Muscle of back (tissue), 11 donors: ENCODE measurements around the gene AMBP. TPM values are rescaled to one million over a fixed set of nuclear protein-coding genes. Genes with fewer than 3 reads are reported as not detected.
A peak's percentile ranks its signal among the peaks of the same experiment; 100 is the strongest.
"Not testable (repeated sequence)": the region's sequence is repeated elsewhere in the genome, so short reads cannot be mapped to it uniquely, and the experiment has no call there.

Source experiments
- DNase-seq, 3 donors: peaks; one replicate each; pipeline versions ENCODE4 v3.0.0 to v3.0.0-alpha.2; 2013
- polyA plus RNA-seq, 10 donors: library from polyadenylated mRNA; unstranded; fragments of 120-200 nt; gene quantifications; one replicate each; pipeline ENCODE4 v1.2.1, GENCODE V29; 2013; ENCODE audit not compliant: insufficient read length in 10 of 10

Gene AMBP
- polyA plus RNA-seq, 10 donors: 0.15 to 2.4 (median 0.68) TPM; not detected in 7

DNA sequence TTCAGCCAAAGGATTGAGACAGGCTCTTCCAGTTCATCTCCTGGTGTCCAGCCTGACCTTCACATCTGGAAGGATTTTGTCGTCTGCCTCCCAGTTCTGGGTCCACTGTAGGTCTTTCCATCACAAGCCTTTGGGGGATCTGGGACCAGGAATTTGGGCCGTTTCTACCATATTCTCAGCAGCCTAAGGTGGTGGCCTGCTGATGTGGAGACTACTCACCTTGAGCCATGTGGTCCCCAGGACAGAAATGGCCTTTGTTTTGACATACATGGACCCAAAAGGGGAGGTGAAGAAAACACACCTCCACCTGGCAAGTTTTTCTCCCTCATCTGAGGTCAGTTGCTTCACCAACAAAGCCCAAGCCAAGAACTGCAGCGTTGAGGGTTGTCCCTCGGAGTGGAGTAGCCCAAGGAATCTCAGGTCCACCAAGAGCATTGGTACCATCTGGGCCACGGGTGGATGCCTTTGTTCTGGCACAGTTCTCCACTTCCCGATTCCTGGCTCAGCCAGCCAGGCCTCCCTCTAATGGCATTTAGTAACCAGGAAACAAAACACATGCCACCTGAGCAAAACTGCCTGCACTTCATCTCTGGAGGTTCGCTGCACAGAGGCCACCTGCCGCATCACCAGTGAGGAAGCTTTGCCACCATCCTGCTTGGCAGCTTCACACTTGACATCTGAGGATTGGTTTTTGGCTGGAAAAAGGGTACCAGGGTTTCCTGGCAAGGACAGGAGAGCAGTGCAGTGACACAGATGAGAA, 24.7 kb downstream of the AMBP start:
- DNase-seq: no peak

- no peak for DNase-seq
Measured at GRCh38 chr9:114051706-114052105, 26.4 kb downstream of the AMBP start.

- DNase-seq: no peak
Measured at GRCh38 chr9:114051281-114051680, 26.8 kb downstream of the AMBP start.

DNA sequence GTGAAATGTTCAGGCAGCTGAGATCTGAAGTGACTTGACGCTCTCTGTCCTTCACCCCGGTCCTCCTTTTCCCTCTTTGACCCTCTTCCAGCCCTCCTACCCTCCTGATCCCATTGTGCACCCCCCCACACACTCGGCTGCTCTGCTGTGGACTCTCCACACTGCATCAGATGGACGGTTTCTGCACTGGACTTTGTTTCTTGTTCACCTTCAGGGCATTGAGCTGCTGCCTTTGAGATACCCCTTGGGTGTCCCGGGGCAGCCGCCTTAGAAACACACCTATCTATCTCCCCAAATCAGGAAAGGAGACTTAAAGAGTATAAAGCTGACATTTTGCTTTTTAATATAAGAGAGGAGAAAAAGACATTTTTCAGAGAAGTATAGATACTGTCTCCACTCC, 27.5 kb downstream of the AMBP start:
- DNase-seq: no peak

DNA sequence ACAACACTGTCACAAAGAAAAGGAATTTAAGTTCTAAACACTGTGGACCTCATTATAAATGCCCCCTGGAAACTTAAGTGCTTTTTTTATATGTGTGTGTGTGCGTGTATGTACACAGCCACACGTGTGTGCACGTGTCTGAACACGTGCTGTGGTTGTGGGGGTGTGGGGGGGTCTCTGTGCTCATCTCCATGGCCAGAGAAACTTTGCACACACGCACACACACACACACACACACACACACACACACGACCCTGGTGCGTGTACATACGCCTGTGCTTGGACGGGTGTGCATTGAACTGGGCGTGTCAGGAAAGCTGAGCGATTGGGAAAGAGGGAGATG, 27.9 kb downstream of the AMBP start:
- no peak for DNase-seq

- no peak for DNase-seq
Measured at GRCh38 chr9:114049441-114050225, 28.5 kb downstream of the AMBP start.

DNA sequence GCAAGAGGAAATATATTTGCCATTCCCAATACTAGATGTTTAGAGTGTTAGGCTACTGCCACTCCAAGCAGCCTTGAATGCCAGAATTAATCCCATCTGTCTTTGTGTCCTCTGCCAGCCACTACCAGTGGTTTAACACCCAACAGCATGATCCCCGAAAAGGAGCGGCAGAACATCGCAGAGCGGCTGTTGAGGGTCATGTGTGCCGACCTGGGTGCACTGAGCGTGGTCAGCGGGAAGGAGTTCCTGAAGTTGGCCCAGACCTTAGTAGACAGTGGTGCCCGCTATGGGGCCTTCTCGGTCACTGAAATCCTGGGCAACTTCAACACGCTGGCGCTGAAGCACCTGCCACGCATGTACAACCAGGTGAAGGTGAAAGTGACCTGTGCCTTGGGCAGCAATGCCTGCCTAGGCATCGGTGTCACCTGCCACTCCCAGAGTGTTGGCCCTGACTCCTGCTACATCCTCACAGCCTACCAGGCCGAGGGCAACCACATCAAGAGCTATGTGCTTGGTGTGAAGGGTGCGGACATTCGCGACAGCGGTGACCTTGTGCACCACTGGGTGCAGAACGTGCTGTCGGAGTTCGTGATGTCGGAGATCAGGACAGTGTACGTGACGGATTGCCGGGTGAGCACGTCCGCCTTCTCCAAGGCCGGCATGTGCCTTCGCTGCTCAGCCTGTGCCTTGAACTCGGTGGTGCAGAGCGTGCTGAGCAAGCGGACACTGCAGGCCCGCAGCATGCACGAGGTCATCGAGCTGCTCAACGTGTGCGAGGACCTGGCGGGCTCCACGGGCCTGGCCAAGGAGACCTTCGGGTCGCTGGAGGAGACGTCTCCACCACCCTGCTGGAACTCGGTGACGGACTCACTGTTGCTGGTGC, 29.3 kb downstream of the AMBP start:
- DNase-seq: no peak

DNA sequence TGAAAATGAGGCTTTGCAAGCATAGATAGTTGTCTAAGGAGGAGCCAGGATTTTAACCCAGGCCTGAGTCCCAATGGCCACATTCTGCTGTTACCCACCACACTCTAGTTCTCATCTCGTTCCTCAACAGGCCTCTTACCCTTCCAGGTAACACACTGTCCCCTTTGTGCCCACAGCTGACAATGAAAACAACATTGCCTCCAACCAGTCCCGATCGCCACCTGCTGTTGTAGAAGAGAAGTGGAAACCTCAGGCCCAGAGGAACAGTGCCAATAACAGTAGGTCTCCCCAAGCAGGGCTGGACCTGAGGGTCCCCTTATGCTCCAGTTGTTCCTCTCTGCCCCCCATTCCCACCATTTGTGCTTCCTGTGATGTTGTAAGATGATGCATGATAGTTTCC, 30.4 kb downstream of the AMBP start:
- no peak for DNase-seq

GRCh38 chr9:114046875-114047274, 31.2 kb downstream of the AMBP start:
- no peak for DNase-seq

DNA sequence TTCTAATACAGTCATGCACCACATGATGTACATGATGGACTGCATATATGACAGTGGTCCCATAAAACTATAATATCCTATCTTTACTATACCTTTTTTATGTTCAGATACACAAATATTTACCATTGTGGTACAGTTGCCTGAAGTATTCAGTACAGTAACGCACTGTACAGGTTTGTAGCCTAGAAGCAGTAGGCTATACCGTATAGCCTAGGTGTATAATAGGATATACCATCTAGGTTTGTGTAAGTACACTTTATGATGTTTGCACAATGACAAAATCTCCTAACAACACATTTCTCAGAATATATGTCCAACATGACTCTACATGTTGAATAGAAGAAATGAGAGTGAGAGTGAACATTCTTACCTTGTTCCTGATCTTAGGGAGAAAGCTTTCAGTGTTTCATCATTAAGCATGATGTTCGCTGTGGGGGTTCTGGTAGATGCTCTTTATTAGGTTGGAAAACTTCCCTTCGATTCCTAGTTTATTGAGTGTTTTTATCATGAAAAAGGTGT, 31.8 kb downstream of the AMBP start:
- DNase-seq: no peak

DNA sequence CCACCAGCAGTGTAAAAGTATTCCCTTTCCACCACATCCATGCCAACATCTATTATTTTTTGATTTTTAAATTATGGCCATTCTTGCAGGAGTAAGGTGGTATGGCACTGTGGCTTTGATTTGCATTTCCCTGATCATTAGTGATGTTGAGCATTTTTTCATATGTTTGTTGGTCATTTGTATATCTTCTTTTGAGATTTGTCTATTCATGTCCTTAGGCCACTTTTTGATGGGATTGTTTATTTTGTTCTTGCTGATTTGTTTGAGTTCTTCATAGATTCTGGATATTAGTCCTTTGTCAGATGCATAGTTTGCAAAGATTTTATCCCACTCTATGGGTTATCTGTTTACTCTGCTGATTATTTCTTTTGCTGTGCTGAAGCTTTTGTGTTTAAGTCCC, 34.4 kb downstream of the AMBP start:
- DNase-seq: not testable (repeated sequence)

- DNase-seq: no peak
Measured at GRCh38 chr9:114039484-114039883, 38.6 kb downstream of the AMBP start.

DNA sequence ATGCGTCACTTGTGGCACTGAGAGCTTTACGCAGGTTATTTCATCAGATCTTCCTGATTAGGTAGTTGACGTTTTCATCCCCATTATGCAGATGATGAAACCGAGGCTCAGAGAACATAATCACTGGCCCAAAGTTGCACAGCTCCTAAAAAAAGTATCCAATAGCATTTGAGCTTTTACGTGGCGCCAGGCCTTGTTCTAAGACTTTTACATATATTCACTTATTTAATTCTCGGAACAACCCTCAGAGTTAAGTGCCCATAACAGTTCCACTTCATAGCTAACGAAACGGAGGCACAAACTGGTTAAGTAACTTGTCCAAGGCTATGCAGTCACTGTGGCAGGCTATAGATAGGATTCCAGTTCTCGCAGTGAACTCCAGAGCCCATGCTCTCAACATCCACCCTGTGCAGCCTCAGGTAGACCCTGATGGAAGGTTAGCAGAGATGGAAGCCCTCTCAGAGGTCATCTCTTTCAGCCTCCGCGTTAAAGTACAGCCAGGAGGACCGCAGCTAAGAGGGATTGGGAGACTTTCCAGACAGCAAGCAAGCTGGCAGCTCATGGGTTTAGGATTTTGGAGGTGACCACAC, 39.3 kb downstream of the AMBP start:
- no peak for DNase-seq

DNA sequence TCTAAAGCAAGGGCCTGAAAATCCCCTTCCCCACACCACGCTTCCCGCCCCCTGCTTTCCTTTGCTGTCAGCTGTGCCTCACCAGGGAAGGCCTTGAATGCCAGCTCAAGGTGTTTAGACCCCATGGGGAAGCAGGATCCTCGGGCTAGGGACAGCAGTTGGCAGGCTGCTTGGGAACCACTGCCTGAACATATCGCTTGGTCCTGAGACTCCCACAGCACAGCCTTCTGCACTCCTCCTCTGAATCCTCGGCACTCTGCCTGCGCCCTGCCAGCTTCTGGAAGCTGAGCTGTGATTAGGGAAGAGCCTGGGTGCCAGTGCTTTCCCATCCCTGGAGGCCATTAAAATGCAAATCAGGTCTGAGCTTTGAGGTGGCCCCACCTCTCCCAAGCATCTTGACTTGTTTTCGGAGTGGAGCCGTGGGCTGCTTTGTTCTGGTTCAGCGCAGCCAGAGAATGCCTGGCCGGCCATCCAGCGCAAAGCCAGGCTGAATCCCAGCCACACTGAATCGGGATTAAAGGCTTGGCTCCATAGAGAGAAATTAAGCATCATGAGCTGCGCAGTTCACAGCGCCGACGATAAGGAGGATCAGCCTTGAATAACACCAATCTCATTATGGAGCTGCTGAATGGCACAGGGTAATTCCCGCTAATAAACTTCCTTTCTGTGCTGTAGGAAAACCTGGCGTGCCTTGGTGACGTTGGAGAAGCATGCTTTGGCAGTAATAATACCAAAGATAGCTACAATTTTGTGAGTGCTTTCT, 40.0 kb downstream of the AMBP start:
- no peak for DNase-seq

DNA sequence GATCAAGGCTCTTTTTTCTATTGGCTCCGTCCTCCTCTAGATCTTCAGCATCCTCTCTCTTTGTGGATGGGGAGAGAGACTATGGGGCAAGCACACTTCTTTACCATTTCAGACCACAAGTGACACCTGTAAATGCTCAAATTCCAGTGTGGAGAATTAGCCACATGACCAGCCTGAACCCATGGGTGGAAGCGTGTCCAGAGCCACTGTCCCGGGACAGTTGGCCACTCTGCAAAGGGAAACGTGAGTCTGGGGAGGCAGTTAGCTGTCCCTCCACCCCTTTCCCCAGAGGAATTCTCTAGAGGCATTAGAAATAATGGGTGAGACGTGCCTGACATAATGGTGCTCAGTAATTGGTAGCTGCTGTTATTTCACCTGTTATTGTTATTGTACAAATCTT, 40.9 kb downstream of the AMBP start:
- DNase-seq: no peak

- no peak for DNase-seq
Measured at GRCh38 chr9:114035845-114036801, 42.0 kb downstream of the AMBP start.

- peak; percentile 17 to 27 (median 25) for DNase-seq
Measured at GRCh38 chr9:114035221-114035844, 42.8 kb downstream of the AMBP start.

GRCh38 chr9:114034661-114035062, 43.4 kb downstream of the AMBP start:
- DNase-seq: peak in 1 of 3 donors; percentile 23

GRCh38 chr9:114034196-114034595, 43.9 kb downstream of the AMBP start:
- no peak for DNase-seq
